HG02938 (cell line): ENCODE data around the gene PRMT7.

Source experiments
- ATAC-seq: cut with Tn5 transposase; IDR thresholded peaks from one replicate; pipeline ENCODE4 v1.9.1; 2021; ENCODE audit warnings: mild to moderate bottlenecking, moderate library complexity; ENCODE audit not compliant: unreplicated experiment

PRMT7 gene

GRCh38 chr16:68387301-68387700 is 76.5 kb downstream of the PRMT7 start:
- no peak for ATAC-seq

- ATAC-seq = no peak
These were observed 77.3 kb downstream of the PRMT7 start for GRCh38 chr16:68388124-68388523.

- no peak for ATAC-seq
These were observed 78.2 kb downstream of the PRMT7 start for GRCh38 chr16:68389006-68389405.

- ATAC-seq = no peak
These were observed 79.0 kb downstream of the PRMT7 start for GRCh38 chr16:68389750-68390371.

- no peak for ATAC-seq
These were observed 82.5 kb downstream of the PRMT7 start for GRCh38 chr16:68393333-68393732.

- ATAC-seq = no peak
These were observed 84.5 kb downstream of the PRMT7 start for GRCh38 chr16:68395167-68395786.

- ATAC-seq = no peak
These were observed 85.0 kb downstream of the PRMT7 start for GRCh38 chr16:68395815-68396214.

GRCh38 chr16:68396481-68396880 is 85.7 kb downstream of the PRMT7 start:
- no peak for ATAC-seq

- no peak for ATAC-seq
These were observed 86.9 kb downstream of the PRMT7 start for GRCh38 chr16:68397710-68398201.

- ATAC-seq = no peak
These were observed 88.6 kb downstream of the PRMT7 start for GRCh38 chr16:68399456-68399855.

- ATAC-seq = no peak
These were observed 89.5 kb downstream of the PRMT7 start for GRCh38 chr16:68400083-68400923.

GRCh38 chr16:68400924-68401460 is 90.2 kb downstream of the PRMT7 start:
- no peak for ATAC-seq

GRCh38 chr16:68401871-68402747 is 91.3 kb downstream of the PRMT7 start:
- no peak for ATAC-seq

- ATAC-seq = no peak
These were observed 91.9 kb downstream of the PRMT7 start for GRCh38 chr16:68402748-68403040.

GRCh38 chr16:68403177-68403576 is 92.4 kb downstream of the PRMT7 start:
- no peak for ATAC-seq

GRCh38 chr16:68403704-68404103 is 92.9 kb downstream of the PRMT7 start:
- no peak for ATAC-seq

GRCh38 chr16:68404736-68405345 is 94.0 kb downstream of the PRMT7 start:
- ATAC-seq = no peak

- ATAC-seq = no peak
These were observed 95.8 kb downstream of the PRMT7 start for GRCh38 chr16:68406458-68407152.
